SK-N-SH (cell line): ENCODE results near the gene CCDC116. TPM values are rescaled to one million over a fixed set of nuclear protein-coding genes. Genes with fewer than 3 reads are reported as not detected.

Source experiments
- CTCF ChIA-PET: fragments of 300-600, 350-600 bp; formaldehyde crosslinking; extraction: SDS; loops from one replicate; lab custom pipeline; 2021; lab: Yijun Ruan, JAX
- POLR2A ChIA-PET: fragments of 350-600 bp; sonication (Branson Sonifier 250); formaldehyde crosslinking; extraction: SDS; loops from one replicate; lab custom pipeline; 2020; ENCODE audit warnings: antibody characterized with exemption, inconsistent platforms; lab: Yijun Ruan, JAX
- DNase-seq: peaks from one replicate; pipeline ENCODE4 v3.0.0; 2012
- H2AFZ ChIP-seq: fragments of 200-600 bp; sonication (generic); 2 replicates; pipeline ENCODE4 v1.8.1; 2016; ENCODE audit warnings: antibody characterized with exemption, mild to moderate bottlenecking, low read depth
- H3F3A ChIP-seq: fragments of 200-600 bp; sonication (generic); replicated peaks from 2 replicates; pipeline ENCODE3; 2016; ENCODE audit warnings: antibody characterized with exemption, mild to moderate bottlenecking; ENCODE audit not compliant: insufficient read depth
- H3K27ac ChIP-seq, 2 experiments: fragments of 200-500 bp in 1 of 2; fragments of 200-600 bp in 1 of 2; sonication (Bioruptor generic) in 1 of 2; sonication (generic), shearing (Covaris generic) in 1 of 2; 2 replicates each; pipeline versions ENCODE4 v1.5.1 to v1.6.1; 2014 to 2016; ENCODE audit warnings: low read depth in 2 of 2, inconsistent platforms in 1 of 2, low read length in 1 of 2, mild to moderate bottlenecking in 1 of 2, mixed read lengths in 1 of 2
- H3K27me3 ChIP-seq: fragments of 200-600 bp; sonication (generic), shearing (Covaris generic); 2 replicates; pipeline ENCODE4 v1.6.1; 2016; ENCODE audit warnings: mixed run types; ENCODE audit not compliant: insufficient read depth
- H3K36me3 ChIP-seq, 2 experiments: fragments of 200-500 bp in 1 of 2; fragments of 200-600 bp in 1 of 2; sonication (Bioruptor generic) in 1 of 2; sonication (generic) in 1 of 2; replicated peaks in 1 of 2; 2 replicates each; pipeline versions ENCODE3 to v1.5.1; 2014 to 2016; ENCODE audit warnings: low read length in 1 of 2, mild to moderate bottlenecking in 1 of 2; ENCODE audit not compliant: insufficient read depth in 2 of 2, control insufficient read depth in 1 of 2
- H3K4me1 ChIP-seq, 2 experiments: fragments of 200-500 bp in 1 of 2; fragments of 200-600 bp in 1 of 2; sonication (Bioruptor generic) in 1 of 2; sonication (generic), shearing (Covaris generic) in 1 of 2; 2 replicates each; pipeline versions ENCODE4 v1.5.1 to v1.6.1; 2014 to 2016; ENCODE audit warnings: low read depth in 1 of 2, low read length in 1 of 2, mixed run types in 1 of 2; ENCODE audit not compliant: insufficient read depth in 2 of 2, control insufficient read depth in 1 of 2
- H3K4me2 ChIP-seq: fragments of 200-600 bp; sonication (generic), shearing (Covaris generic); 2 replicates; pipeline ENCODE4 v1.6.1; 2017; ENCODE audit warnings: mixed run types
- H3K4me3 ChIP-seq, 2 experiments: fragments of 200-500 bp in 1 of 2; fragments of 200-600 bp in 1 of 2; sonication (Bioruptor generic) in 1 of 2; sonication (generic), shearing (Covaris generic) in 1 of 2; 2 replicates each; pipeline versions ENCODE4 v1.5.1 to v1.8.1; 2014 to 2016; ENCODE audit warnings: low read depth in 2 of 2, inconsistent platforms in 1 of 2, low read length in 1 of 2, mild to moderate bottlenecking in 1 of 2, mixed read lengths in 1 of 2, moderate library complexity in 1 of 2
- H3K79me2 ChIP-seq: fragments of 200-600 bp; sonication (generic); 2 replicates; pipeline ENCODE4 v1.8.1; 2017; ENCODE audit warnings: mild to moderate bottlenecking; ENCODE audit not compliant: insufficient read depth
- H3K9ac ChIP-seq: fragments of 200-600 bp; sonication (generic); 2 replicates; pipeline ENCODE4 v1.6.1; 2017; ENCODE audit warnings: mixed run types
- H3K9me2 ChIP-seq: fragments of 200-600 bp; sonication (generic); 2 replicates; pipeline ENCODE4 v1.6.1; 2017; ENCODE audit warnings: mixed run types
- H3K9me3 ChIP-seq: fragments of 200-600 bp; sonication (generic); 2 replicates; pipeline ENCODE4 v1.6.1; 2017; ENCODE audit warnings: mixed run types, mild to moderate bottlenecking, moderate library complexity
- H4K20me1 ChIP-seq: fragments of 200-600 bp; sonication (generic); 2 replicates; pipeline ENCODE4 v1.6.1; 2017; ENCODE audit warnings: mild to moderate bottlenecking, mixed run types; ENCODE audit not compliant: insufficient read depth
- CHD2 ChIP-seq: fragments of 150-350 bp; IDR thresholded peaks from 2 replicates; pipeline ENCODE4 v1.6.1; 2018; ENCODE audit warnings: low read length; ENCODE audit not compliant: partially characterized antibody
- FOSL2 ChIP-seq: IDR thresholded peaks from 2 replicates; pipeline ENCODE4 v1.4.0; 2012; ENCODE audit warnings: low read depth, mild to moderate bottlenecking, moderate library complexity, borderline replicate concordance
- FOXM1 ChIP-seq: IDR thresholded peaks from 2 replicates; pipeline ENCODE4 v1.4.0; 2012; ENCODE audit warnings: low read depth, mild to moderate bottlenecking
- MXI1 ChIP-seq: IDR thresholded peaks from 2 replicates; pipeline ENCODE4 v1.6.1; 2012; ENCODE audit warnings: mild to moderate bottlenecking, low read depth, low read length, improper control_type of control experiment
- NFIC ChIP-seq: IDR thresholded peaks from 2 replicates; pipeline ENCODE4 v1.4.0; 2012; ENCODE audit warnings: borderline replicate concordance
- RAD21 ChIP-seq: IDR thresholded peaks from 2 replicates; pipeline ENCODE4 v1.6.1; 2012; ENCODE audit warnings: mild to moderate bottlenecking, low read length
- RCOR1 ChIP-seq: fragments of 150-350 bp; IDR thresholded peaks from 2 replicates; pipeline ENCODE4 v1.6.1; 2017; ENCODE audit warnings: antibody characterized with exemption, low read length
- REST ChIP-seq: IDR thresholded peaks from 2 replicates; pipeline ENCODE4 v1.6.1; 2012; ENCODE audit warnings: mild to moderate bottlenecking, low read depth, low read length, moderate library complexity
- SIN3A ChIP-seq: IDR thresholded peaks from 2 replicates; pipeline ENCODE4 v1.6.1; 2012; ENCODE audit warnings: low read depth, mild to moderate bottlenecking, low read length, moderate library complexity, borderline replicate concordance
- TAF1 ChIP-seq: IDR thresholded peaks from 2 replicates; pipeline ENCODE4 v1.6.1; 2012; ENCODE audit warnings: low read depth, mild to moderate bottlenecking, low read length, moderate library complexity, borderline replicate concordance
- TCF12 ChIP-seq: IDR thresholded peaks from 2 replicates; pipeline ENCODE4 v1.4.0; 2012
- TEAD4 ChIP-seq: IDR thresholded peaks from 2 replicates; pipeline ENCODE4 v1.4.0; 2012; ENCODE audit warnings: mild to moderate bottlenecking, borderline replicate concordance; ENCODE audit not compliant: insufficient read depth
- USF1 ChIP-seq: IDR thresholded peaks from 2 replicates; pipeline ENCODE4 v1.4.0; 2012; ENCODE audit warnings: low read depth, borderline replicate concordance
- WGBS: methylation state at CpG from one replicate; pipeline ENCODE4 v1.1.6; 2017; ENCODE audit warnings: low lambda C conversion rate; 5-methylcytosine and 5-hydroxymethylcytosine counted together
- polyA plus RNA-seq, 3 experiments: library from polyadenylated mRNA; depleted of rRNA; stranded (reverse); fragments of >200 nt; gene quantifications; 2 replicates each; pipeline ENCODE4 v1.2.3, GENCODE V29; 2012
- TF ChIP-seq, protein P1 (sequence below): fragments of 200-600 bp; sonication (generic); IDR thresholded peaks from 2 replicates; pipeline ENCODE4 v1.6.1; 2017; ENCODE audit warnings: antibody characterized with exemption, mild to moderate bottlenecking, moderate library complexity
- TF ChIP-seq, protein P2 (sequence below): IDR thresholded peaks from 2 replicates; pipeline ENCODE4 v1.4.0; 2012; ENCODE audit warnings: low read depth

Gene CCDC116
- polyA plus RNA-seq, 1 of the 3 experiments (the other 2 are of a cell fraction), result 0.28 TPM

DNA sequence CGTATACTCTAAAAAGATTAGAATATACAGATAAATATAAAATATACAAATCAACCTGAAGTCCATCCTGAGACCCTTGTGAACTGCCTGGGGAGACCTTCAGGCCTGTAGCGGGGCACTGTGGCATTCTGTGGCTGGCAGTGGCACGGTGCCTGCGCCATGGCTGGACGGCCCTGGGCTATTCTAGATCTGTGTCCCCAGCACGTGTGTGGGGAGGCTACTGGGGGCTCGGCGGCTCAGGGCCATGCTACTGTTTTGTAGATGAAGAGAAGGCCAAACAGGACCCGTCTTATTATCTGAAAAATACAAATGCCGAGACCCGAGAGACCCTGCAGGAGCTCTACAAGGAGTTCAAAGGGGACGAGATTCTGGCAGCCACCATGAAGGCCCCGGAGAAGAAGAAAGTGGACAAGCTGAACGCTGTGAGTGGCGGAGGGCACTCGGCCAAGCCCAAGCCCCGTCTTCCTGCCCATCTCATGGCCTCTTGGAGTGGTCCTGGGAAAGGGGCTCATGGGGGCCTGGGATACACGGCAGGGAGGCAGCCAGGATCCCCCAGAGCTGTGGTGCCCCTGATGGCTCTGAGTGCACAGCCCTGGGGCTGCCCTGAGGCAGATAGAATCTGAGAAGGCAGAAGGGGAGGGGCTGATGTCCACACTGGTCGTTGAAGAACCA, 52.1 kb downstream of the CCDC116 start:
- H3K9me2 ChIP-seq, result no peaks in the 10 kb centered on the region
- peaks cover 0 to 54% of the 10 kb centered on the region in 2 experiments for H3K36me3 ChIP-seq
- no peak overlapping the region for H3K4me3 ChIP-seq
- TF ChIP-seq, protein P1, sequence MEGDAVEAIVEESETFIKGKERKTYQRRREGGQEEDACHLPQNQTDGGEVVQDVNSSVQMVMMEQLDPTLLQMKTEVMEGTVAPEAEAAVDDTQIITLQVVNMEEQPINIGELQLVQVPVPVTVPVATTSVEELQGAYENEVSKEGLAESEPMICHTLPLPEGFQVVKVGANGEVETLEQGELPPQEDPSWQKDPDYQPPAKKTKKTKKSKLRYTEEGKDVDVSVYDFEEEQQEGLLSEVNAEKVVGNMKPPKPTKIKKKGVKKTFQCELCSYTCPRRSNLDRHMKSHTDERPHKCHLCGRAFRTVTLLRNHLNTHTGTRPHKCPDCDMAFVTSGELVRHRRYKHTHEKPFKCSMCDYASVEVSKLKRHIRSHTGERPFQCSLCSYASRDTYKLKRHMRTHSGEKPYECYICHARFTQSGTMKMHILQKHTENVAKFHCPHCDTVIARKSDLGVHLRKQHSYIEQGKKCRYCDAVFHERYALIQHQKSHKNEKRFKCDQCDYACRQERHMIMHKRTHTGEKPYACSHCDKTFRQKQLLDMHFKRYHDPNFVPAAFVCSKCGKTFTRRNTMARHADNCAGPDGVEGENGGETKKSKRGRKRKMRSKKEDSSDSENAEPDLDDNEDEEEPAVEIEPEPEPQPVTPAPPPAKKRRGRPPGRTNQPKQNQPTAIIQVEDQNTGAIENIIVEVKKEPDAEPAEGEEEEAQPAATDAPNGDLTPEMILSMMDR, result no peak
- TF ChIP-seq USF1 (no peak), REST (no peak), SIN3A (no peak), FOXM1 (no peak), TCF12 (no peak), MXI1 (no peak), FOSL2 (no peak), TAF1 (no peak), CHD2 (no peak), NFIC (no peak), TEAD4 (no peak), RAD21 (no peak), RCOR1 (no peak)
- TF ChIP-seq, protein P2, sequence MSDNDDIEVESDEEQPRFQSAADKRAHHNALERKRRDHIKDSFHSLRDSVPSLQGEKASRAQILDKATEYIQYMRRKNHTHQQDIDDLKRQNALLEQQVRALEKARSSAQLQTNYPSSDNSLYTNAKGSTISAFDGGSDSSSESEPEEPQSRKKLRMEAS, result no peak
- H3K4me1 ChIP-seq, result no peaks in the 10 kb centered on the region; a peak in 1 of 4 replicates
- H3K9me3 ChIP-seq, result no peaks in the 10 kb centered on the region
- POLR2A ChIA-PET, result no interaction called here
- no peaks in the 10 kb centered on the region for H4K20me1 ChIP-seq
- CTCF ChIA-PET, result interaction anchor here (1.3 kb wide), 1 partner anchor 254 kb away, joined by 5 read pairs; no protein-coding TSS in a partner anchor
- no peaks in the 10 kb centered on the region for H3F3A ChIP-seq
- H3K27me3 ChIP-seq, result no peaks in the 10 kb centered on the region
- H2AFZ ChIP-seq, result no peak overlapping the region
- no peak for DNase-seq
- WGBS, result 88% methylated on average over 17 of the region's 19 CpGs
- H3K9ac ChIP-seq, result no peak overlapping the region
- H3K4me2 ChIP-seq, result no peak overlapping the region
- H3K79me2 ChIP-seq, result no peaks in the 10 kb centered on the region
- H3K27ac ChIP-seq, result no peak overlapping the region
